NOMO-1 (cell line): ENCODE data around the gene MARCKS.

ENCODE experiments used
- DNase-seq, 2 experiments: peaks; one replicate each; lab custom pipeline; 2025; ENCODE audit not compliant: unreplicated experiment in 2 of 2; lab: John Stamatoyannopoulos, UW

MARCKS gene

GRCh38 chr6:113848811-113849210, 8.3 kb upstream of the MARCKS start:
- DNase-seq = no peak

DNA sequence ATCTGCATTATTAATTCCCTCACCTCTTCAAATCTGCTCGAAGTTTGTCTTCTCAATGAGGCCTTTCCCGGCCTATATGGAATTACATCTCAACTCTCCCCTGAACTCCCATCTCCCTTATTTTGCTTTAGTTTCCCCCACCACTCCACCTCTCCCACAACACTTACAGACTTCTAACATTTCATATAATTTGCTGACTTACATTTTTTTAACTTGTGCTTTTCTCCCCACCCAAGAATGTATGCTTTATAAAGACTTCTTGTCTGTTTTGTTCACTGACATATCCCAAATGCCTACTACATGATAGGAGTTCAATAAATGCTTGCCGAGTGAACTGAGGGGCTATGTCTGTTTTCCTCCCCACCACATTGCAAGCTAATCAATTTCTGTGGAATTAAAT, 3.9 kb upstream of the MARCKS start:
- no peak for DNase-seq

DNA sequence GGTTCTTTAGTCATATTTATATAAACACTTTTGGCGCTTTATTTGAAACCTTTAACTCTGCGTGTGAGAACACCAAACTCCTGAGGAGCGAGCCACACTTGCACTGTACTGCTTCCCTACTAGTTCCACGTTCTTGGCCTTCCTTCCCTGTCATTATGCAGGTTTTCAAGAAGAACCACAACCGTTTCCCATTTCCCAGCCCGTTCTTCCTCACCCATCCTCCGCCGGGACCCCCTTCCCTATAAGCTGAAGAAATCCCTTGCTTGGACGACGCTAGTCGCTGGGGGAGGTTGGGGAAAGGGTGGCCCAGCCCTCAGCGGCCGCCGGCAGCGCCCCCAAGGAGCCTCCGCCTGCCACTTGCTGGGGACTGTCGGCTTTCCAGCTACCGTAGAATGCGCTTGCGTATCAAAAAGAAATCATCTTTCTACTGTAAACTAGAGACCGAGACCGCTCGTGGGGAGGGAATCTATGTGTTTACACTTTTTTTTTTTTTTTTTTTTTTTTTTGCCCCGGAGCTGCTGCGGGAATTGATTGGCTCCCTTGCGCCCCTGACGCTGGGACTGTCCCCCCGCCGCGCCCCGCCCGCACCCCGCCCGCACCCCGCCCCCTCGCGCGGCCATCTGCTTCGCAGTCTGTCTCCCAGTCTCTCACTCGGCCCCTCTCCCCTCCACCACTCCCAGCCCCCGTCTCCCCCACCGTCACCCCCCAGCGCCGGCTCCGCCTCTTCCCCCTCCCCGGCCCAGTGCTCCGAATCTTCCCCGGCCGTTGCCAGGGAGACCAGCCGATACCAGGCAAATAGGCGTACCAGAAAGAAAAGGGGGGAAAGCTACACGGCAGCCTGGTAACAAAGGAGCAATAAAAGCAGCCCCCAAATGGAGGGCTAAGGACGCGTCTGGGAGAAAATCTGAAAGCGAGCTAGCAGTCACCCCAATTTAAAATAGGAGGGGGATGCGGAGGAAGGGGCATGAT, 2.3 kb upstream of the MARCKS start:
- DNase-seq = peak; percentile 55 to 59

DNA sequence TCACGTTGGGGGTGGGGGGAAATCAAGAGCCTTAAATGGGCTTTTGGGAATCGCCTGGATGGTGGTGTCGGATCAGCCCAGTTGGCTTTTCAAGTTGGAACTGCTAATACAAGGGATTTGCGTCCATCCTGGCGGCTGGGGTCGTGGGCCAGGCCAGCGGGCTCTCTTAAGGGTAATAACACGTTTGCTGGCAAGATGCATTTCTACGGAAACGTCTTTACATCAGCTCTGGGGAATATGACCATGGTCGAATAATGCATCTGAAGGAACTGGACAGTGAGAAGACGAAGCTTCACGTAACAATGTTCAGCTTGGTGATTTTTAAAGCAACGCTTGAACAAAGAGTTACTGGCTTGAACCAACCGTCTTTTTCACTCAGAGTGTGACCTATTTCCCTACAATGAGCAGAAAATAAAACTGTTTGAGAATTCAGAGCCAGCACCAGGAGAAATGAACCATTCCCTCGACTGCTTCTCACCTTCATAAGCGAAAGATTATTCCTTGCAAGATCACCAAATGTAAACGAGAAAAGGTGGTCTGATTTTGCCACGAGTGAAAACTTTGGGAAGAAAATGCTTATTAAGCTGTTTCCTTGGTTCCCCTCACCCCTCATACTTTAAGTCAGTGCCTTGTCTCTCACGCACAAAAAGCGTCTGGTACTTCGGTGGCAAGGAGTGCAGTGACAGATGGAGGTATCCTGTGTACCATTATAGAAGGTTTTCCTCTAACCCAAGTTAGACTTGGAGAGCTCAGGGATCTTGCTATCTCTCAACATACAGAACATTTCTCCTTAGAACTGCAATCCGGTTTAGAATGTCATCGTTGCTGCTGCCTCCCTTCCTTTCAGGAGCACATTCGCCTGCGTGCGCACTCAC, 1.4 kb upstream of the MARCKS start:
- peak; percentile 15 to 31 for DNase-seq

- DNase-seq = no peak
Measured at GRCh38 chr6:113856375-113856624, 845 bp upstream of the MARCKS start.

DNA sequence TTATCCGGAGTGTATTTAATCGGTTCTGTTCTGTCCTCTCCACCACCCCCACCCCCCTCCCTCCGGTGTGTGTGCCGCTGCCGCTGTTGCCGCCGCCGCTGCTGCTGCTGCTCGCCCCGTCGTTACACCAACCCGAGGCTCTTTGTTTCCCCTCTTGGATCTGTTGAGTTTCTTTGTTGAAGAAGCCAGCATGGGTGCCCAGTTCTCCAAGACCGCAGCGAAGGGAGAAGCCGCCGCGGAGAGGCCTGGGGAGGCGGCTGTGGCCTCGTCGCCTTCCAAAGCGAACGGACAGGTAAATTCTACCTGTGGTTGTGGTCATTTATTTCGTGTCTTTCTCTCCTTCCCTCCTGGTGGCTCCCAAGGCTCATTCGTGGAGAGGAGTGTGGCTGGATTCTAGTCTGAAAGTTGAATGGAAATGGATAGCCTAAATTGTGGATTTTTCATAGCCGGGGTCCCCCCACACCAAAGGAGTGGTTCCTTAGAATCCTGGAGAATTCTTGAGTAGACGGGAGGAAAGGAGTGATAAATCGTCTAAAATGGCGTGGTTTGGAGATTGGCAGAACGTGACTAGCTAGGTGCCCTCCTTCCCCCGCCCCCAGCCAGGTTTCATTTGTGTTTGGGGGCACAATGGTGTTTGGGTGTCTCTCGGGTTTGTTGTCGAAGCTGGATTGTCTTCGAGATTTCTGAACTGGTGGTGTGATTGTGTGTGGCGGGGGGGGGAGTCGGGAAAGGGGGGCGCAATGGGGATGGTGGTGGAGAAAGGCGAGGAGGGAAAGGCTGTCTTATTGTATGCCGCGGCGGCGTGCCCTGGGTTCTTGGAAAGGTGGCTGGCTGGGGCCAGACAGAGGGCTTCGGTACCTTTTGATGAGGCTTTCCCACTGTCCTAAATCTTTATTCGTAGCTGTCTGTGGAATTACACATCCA, 673 bp downstream of the MARCKS start:
- peak; percentile 42 to 46 for DNase-seq

GRCh38 chr6:113858480-113859348, 1.6 kb downstream of the MARCKS start:
- peak; percentile 79 to 90 for DNase-seq

DNA sequence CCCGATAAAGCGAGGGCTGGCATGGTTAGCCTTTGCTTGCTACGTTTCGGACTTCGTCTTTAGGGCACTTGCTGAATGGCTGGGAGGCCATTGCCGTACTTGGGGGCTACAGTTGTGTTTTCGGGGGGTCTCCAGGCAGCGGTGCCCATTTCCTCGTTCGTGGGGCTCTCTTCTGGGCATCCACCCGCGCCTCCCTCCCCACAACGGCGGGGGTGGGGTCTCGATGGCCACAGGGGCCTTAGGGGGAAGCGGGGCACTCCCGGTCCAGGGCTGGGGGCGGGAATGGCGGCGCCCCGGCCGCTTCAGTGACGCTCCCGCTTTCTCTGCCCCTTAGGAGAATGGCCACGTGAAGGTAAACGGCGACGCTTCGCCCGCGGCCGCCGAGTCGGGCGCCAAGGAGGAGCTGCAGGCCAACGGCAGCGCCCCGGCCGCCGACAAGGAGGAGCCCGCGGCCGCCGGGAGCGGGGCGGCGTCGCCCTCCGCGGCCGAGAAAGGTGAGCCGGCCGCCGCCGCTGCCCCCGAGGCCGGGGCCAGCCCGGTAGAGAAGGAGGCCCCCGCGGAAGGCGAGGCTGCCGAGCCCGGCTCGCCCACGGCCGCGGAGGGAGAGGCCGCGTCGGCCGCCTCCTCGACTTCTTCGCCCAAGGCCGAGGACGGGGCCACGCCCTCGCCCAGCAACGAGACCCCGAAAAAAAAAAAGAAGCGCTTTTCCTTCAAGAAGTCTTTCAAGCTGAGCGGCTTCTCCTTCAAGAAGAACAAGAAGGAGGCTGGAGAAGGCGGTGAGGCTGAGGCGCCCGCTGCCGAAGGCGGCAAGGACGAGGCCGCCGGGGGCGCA, 2.4 kb downstream of the MARCKS start:
- DNase-seq = no peak

GRCh38 chr6:113860181-113860955, 3.2 kb downstream of the MARCKS start:
- DNase-seq = no peak

DNA sequence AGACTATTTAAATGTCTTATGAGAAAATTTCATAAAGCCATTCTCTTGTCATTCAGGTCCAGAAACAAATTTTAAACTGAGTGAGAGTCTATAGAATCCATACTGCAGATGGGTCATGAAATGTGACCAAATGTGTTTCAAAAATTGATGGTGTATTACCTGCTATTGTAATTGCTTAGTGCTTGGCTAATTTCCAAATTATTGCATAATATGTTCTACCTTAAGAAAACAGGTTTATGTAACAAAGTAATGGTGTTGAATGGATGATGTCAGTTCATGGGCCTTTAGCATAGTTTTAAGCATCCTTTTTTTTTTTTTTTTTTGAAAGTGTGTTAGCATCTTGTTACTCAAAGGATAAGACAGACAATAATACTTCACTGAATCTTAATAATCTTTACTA, 5.0 kb downstream of the MARCKS start:
- no peak for DNase-seq

GRCh38 chr6:113870917-113871316, 13.8 kb downstream of the MARCKS start:
- no peak for DNase-seq

DNA sequence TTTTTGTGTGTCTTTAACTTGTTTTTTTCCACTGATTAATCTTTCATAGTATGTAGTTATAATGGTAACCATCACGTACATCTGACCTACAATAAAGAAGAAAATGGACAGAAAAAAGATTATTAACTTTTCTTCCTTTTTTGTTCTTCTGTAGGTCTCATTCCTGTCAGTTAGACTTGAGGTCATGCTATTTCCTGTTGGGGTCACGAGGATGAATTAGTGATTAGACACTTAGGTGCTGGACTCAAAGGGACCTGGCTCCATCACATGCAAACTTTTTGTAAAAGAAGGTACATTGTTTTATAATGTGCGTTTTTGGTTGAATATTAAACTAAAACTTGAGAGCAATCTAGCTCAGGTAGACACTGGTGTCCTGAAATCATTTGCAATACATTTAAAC, 14.8 kb downstream of the MARCKS start:
- DNase-seq = peak in 1 of 2 experiments; percentile 7

GRCh38 chr6:113873043-113873667, 16.0 kb downstream of the MARCKS start:
- peak; percentile 69 to 91 for DNase-seq

- DNase-seq = no peak
Measured at GRCh38 chr6:113875470-113875869, 18.3 kb downstream of the MARCKS start.

DNA sequence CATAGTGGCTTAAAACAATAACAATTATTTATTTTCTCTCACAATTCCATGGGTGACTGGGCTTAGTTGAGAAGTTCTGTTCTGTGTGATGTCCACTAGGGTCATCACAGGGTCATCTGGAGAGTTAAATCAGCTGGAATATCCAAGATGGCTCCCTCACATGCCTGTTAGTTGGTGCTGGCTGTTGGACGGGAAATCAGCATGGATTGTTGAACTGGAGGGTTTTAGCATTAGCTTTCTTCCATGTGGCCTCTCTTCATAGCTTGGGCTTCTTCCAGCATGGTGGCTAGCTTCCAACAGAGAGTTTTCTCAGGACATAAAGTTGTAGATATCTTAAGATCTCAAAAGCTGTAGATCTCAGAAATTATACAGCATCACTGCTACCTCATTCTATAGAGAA, 19.6 kb downstream of the MARCKS start:
- no peak for DNase-seq

GRCh38 chr6:113879186-113880096, 22.3 kb downstream of the MARCKS start:
- DNase-seq = peak; percentile 45 to 81
